Measurements from ENCODE around the gene BRI3.

The BRI3 gene

GRCh38 chr7:98280791-98281756 lies at the start of gene BRI3:
Gene BRI3 (plus strand): TSS chr7:98281686. CDS start chr7:98281796, 110 bp downstream.
- DNase-seq, result peak; percentile 74

GRCh38 chr7:98232263-98232585 lies 49.3 kb upstream of the BRI3 start:
- no peak for DNase-seq

- no peak for DNase-seq
Measured at GRCh38 chr7:98232799-98233198, 48.7 kb upstream of the BRI3 start.

- no peak for DNase-seq
Measured at GRCh38 chr7:98233219-98234070, 48.0 kb upstream of the BRI3 start.

- DNase-seq, result no peak
Measured at GRCh38 chr7:98234429-98235147, 46.9 kb upstream of the BRI3 start.

GRCh38 chr7:98235901-98236300 lies 45.6 kb upstream of the BRI3 start:
- DNase-seq, result no peak

- DNase-seq, result no peak
Measured at GRCh38 chr7:98236355-98237185, 44.9 kb upstream of the BRI3 start.

GRCh38 chr7:98238076-98238475 lies 43.4 kb upstream of the BRI3 start:
- no peak for DNase-seq

- DNase-seq, result no peak
Measured at GRCh38 chr7:98238976-98239375, 42.5 kb upstream of the BRI3 start.

- DNase-seq, result peak; percentile 2
Measured at GRCh38 chr7:98240961-98241673, 40.4 kb upstream of the BRI3 start.

- no peak for DNase-seq
Measured at GRCh38 chr7:98241674-98242241, 39.7 kb upstream of the BRI3 start.

GRCh38 chr7:98242342-98242741 lies 39.1 kb upstream of the BRI3 start:
- no peak for DNase-seq

GRCh38 chr7:98242934-98243333 lies 38.6 kb upstream of the BRI3 start:
- no peak for DNase-seq

GRCh38 chr7:98244871-98245270 lies 36.6 kb upstream of the BRI3 start:
- DNase-seq, result no peak

- no peak for DNase-seq
Measured at GRCh38 chr7:98248156-98248555, 33.3 kb upstream of the BRI3 start.

GRCh38 chr7:98249106-98249505 lies 32.4 kb upstream of the BRI3 start:
- peak; percentile 55 for DNase-seq

- no peak for DNase-seq
Measured at GRCh38 chr7:98250789-98251188, 30.7 kb upstream of the BRI3 start.

- DNase-seq, result no peak
Measured at GRCh38 chr7:98251231-98251600, 30.3 kb upstream of the BRI3 start.

- DNase-seq, result peak; percentile 81
Measured at GRCh38 chr7:98251601-98252424, 29.7 kb upstream of the BRI3 start, which contains the start of gene TECPR1. Gene TECPR1 (minus strand): TSS chr7:98252232. CDS start chr7:98246146, 6,086 bp downstream.

GRCh38 chr7:98252425-98253054 lies 28.9 kb upstream of the BRI3 start:
- DNase-seq, result no peak
